GM19238 (cell line): Measurements from ENCODE around the gene MROH9.
"Not testable (repeated sequence)": the region's sequence is repeated elsewhere in the genome, so short reads cannot be mapped to it uniquely, and the experiment has no call there.

Experiments
- DNase-seq: peaks from one replicate; pipeline ENCODE4 v3.0.0; 2011; ENCODE audit warnings: low spot score; ENCODE audit not compliant: insufficient read length

The MROH9 gene, protein sequence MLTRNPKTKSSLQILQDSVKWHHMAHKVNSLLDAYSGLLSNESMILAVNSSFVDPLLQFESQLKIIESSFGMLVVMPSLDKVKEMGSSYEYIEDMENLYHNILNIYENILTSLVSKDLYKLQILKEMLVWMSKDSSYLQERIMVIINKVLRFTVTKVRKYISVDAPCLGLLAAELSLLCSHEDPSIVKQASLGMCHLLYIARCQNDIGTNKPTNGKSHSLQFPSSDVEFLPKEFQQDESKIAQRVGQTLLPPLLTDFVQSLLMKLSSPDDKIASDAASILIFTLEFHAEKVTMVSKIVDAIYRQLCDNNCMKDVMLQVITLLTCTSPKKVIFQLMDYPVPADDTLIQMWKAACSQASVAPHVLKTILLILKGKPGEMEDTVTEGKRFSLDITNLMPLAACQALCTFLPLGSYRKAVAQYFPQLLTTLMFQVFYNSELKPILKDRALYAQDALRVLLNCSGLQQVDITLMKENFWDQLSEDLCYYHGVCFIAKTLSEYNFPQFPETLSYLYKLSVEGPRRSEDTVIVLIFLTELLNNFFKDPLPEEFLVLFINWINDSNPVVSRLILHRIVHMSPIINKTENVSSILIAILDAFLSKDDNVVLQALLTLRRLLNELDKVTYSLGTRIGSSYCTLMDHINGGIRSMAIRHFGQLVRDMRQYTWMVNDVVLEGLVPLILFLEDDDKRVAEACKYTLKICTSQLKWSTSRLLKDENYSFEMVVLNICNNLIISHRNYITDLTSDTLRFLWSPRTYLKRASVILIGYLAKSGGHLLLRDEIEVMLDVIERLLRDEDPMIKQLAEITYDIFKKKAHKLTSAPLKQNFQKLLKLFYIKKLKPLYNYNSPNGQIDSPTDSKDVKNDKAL

DNA sequence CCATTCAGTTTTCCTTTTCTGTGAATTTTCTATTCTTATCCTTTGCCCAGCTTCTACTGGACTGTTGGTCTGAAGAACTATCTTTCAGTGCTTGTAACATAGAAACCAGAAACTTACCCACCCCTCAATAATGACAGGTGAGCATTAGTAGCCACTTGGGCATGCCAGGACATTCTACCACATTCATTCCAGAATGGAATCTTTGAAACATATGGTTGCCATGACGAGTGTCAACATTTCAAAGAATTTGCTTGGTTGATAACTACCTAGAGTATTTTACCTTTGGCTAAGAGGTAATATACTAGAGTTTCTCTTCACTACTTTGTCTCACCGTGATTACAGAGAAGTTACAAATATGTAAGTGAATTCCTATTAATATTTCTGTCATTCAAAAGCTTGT lies at the start of gene MROH9:
MROH9 (plus strand) TSS at position 304 of the 400 bp plus-strand sequence. CDS start 10,023 bp downstream, outside the sequence.
- DNase-seq, result no peak

DNA sequence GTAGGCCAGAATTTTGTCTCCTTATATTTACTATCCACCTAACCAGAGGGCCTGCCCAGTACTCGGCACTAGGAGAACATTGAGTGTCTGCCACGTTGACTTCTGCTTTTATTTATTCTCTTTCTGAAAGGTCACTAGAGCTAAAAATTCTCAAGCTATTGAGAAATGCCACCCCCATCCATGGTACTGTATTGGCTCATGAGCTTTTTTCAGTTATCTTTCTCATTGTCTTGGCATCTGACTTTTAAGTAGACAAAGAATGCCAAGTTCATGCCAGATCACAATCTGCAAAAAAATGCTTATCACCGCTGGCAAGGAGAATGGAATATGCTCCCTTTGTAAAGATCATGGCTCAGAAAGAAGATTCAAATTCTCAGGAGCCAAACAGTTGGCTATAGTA lies 49.8 kb upstream of the MROH9 start:
- DNase-seq, result no peak

DNA sequence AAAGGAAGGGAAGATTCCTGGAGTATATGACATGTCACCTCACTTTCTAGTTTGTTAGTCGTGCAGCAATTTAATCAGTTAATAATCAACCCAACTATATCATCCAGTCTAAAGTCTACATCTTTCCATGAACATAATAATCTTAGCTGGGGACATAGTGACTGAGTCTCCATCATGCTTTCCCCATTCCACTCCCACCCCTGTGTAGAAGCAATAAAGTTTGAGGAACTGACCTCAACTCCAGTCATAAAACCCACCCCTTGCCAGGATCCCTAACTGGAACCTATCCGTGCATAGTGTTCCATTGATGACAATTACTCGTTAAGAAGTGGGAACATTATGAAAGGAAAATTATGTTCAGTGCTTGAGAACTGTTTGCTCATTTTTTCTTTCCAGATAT lies 48.9 kb upstream of the MROH9 start:
- DNase-seq, result no peak

DNA sequence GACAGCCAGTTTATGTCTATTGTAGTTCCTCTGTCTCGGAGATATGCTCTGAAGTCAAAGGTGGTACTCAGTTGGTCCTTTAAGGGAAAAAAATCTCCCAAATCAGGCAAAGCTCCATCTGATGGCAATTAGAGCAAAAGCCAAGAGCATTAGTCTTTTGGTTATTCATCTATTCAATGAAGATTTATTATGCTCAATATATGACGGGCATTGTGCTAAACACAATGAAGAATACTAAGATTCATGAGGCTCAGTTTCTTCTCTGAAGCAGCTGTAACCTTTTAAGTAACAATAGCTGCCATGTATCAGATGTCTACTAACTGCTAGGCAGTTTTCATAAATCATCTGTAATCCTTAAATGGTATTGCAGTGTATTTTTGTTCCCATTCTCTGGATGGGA lies 47.6 kb upstream of the MROH9 start:
- DNase-seq, result no peak

DNA sequence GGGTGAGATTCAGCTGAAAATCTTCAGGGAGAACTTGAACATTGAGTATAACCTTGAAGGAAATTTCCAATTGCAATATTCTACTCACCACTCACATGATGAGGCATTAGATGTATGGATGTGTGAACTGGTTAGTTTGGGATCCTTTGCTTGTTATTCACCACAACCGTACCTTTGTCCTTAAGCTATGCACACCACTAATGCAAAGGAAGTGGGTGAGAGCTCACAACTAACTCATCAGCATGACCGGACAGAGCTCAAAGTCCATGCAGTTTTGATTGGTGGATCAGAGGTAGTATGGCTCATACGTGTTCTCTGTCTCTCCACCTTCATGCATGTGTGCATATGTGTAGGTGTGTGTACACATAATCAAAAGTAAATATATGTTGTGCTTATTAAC lies 43.5 kb upstream of the MROH9 start:
- DNase-seq, result no peak

DNA sequence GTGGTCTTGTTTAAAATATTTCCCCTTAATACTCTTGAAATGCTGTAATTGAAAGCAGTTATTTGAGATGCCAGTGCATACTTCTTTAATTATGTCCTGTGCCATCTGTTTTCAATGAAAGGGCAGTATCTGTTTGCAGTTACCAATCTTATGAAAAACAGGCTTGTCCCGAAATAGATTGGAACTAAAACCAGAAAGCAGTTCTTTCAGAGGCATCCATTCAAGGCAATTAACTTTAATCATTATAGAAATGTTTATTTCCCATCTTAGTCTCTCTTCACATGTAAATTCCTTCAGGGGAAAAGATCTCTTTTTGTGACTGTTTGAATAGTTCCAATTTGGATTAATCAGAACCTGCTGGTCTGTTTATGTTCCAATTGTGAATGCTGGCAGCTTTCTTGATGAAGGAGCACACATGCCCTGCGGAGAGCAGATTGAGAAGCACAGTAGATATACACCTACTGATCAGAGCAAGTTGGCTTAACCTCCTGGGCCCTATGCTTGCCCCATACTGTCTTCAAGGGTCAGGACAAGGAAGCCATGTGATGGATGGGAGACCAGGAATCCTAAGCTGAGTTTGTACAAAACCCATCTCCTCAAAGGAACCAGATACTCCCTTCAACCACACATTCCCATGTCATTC lies 41.6 kb upstream of the MROH9 start:
- DNase-seq, result no peak

DNA sequence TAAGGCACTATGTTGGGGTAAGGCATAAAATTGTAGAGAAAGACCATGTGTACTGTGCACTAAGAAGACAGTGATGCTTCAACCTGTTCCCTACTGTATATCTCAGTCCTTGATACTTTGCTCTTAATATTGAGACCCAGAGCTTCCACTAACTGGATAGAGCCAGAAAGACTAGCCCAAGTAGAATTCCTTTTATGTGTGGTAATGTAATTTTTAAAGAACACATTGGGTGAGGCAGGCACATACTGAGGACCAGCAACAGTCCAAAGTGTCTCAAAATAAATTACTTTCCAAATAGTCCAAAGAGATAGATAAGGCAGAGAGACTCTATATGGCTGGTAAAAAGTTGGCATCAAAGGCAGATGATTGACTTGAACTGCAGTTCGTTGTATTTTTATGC lies 31.4 kb upstream of the MROH9 start:
- no peak for DNase-seq

DNA sequence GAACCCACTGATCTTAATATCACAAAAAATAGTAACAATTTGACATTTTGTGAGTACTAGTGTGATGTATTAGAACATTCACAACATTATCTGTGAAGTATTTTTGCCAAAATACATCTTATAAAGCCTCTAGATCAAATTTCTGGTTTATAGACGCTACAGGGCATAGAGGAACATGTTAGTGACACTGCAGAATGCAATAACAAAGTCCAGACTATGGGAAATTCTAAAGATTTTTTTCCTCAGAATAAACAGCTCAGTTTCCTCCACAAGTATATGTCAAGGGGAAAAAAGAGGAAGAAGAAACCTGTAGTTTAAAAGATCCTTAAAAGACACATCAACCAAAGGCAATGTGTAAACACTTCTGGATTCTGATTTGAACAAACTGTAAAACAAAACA lies 26.4 kb upstream of the MROH9 start:
- DNase-seq, result no peak

DNA sequence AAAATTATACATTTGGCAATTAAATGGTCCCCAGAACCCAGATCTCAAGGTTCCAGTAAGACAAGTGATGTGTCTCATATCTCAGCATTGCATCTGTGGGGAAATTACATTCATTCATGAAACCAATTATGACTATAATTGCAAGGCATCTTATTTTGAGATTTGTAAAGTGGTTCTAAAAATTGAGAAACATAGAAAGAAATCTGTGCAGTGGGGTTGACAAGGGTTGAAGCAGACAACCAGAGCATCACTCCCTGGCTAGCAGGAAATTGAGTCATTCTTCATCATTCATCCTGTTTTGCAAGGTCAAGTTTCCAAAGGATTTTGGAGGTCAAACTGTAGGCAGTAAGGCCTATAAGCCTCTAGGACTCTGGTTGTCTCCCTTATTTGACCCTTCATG lies 25.1 kb upstream of the MROH9 start:
- DNase-seq, result no peak

DNA sequence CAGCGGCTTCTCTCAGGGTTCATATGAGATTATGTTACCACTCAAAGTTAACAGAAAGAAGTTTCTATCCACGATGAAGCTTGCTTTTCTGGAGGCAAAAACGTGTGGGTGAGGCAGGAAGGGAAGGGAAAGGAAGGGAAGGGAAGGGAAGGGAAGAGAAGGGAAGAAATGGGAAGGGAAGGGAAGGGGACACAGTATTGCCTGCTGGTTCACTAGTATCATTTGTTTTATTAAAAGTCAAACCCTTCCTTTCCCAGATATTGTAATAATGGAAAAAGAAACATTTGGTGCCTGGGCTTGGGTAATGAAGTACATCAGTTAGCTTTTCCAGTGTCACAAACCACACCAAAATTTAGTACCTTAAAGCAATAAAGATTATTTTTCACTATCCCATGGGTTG lies 18.0 kb upstream of the MROH9 start:
- DNase-seq, result no peak

DNA sequence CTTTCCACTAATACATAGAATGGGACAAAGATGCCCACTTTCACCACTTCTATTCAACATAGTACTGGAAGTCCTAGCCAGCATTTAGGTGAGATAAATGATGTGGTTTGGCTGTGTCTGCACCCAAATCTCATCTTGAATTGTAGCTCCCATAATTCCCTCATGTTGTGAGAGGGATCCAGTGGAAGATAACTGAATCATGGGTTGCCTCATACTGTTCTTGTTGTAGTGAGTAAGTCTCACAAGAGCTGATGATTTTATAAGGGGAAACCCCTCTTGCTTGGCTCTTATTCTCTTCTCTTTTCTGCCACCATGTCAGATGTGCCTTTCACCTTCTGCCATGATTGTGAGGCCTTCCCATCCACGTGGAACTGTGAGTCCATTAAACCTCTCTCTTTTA lies 10.7 kb upstream of the MROH9 start:
- DNase-seq, result not testable (repeated sequence)

DNA sequence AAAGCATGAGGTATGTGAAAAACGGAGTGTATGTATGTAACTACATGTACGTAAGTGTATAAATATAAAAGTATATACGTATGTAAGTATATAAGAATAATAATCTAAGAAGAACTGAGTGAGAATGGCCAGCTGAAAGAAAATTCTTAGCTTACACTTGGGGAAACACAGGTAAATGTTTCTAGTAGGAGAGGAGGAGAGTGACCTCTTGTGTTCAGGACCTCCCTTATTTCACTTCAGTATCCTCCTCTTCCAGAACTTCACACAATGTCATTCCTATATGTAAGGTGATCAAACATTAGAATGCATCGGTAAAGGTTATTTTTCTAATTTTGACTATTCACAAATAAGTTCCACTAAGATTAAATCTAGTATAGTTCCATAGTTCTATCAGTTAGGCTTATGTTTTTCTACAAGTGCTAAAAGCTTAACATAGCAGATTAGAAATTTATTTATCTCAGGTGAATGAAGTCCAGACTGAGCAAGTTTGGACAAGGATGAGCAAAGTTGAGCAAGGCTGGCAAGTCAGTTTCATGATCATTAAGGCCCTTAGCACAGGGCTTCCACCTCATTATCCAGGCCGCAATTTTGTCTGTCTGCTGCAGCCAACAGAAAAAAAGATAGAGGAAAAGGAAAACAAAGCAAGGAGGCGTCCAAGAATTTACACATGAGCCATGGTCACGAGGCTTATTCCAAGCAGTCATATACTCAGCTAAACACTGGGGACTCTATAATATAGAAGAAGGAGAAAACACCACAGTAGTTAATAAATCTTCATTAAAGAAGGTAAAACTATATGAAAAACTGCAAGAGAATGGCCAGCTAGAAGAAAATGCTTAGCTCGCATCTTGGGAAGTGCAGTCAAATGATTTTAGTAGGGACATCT lies 7.1 kb upstream of the MROH9 start:
- DNase-seq, result no peak

DNA sequence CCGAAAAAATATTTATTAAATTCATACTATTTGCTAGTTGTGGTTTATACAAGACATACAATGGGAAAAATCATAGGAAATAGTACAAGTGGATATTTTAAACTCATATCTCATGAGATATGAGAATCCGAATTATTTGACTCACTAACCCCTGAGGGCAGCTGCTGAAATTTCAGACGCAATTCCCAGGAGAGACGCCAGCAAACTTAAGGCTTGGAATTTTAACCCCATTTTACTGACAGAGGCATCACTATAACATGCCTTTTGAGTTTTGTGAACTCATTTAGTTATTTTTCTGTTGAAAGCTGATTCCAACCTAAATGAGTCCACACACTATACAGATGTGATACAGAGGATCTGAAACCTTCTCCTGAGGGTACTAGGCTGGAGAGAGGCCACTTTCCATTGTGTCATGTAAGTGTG lies 5.9 kb upstream of the MROH9 start:
- DNase-seq, result no peak

DNA sequence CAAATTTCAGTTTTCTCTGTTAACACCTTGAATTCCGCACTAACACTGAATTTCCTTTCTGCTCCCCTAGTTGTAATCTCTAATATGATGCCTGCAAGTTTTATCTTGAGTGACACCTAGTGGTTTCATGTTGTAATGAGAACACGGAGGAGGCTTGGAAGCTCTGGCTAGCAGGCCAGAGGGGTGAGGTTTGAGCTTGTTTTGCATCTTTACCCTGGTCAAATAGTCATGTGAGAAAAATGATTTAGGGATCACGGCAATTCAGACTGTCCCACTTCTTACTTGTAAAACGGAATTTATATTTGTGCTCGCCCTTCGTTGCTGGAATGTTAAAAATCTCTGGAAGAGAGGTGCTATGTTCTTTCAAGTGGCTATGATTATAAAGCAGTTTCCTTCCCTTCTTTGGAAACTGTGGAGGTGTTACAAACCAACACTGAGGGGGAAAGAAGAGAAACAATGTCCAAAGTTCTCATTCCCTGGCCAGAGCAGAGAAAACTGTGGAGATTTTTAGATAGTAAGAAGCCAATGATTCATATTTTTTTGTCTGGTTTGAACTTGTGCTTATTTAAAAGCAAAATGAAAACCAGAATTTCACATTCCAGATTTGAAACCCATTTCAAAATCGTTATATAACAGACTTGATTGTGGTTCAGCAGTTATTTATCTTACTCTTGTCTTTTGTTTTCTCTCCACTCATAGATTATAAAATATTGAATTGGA lies 5.3 kb upstream of the MROH9 start:
- DNase-seq, result peak; percentile 27

DNA sequence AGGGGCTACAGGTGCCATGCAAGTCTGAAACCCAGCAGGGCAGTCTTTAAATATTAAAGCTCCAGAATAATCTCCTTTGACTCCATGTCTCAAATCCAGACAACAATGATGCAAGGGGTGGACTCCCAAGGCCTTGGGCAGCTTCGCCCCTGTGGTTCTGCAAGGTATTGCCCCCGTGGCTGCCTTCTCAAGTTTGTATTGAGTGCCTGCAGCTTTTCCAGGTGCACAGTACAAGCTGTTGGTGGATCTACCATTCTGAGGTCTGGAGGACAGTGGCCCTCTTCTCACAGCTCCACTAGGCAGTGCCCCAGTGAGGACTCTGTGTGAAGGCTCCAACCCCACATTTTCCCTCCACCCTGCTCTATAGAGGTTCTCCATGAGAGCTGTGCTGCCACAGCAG lies 3.7 kb upstream of the MROH9 start:
- DNase-seq, result no peak

DNA sequence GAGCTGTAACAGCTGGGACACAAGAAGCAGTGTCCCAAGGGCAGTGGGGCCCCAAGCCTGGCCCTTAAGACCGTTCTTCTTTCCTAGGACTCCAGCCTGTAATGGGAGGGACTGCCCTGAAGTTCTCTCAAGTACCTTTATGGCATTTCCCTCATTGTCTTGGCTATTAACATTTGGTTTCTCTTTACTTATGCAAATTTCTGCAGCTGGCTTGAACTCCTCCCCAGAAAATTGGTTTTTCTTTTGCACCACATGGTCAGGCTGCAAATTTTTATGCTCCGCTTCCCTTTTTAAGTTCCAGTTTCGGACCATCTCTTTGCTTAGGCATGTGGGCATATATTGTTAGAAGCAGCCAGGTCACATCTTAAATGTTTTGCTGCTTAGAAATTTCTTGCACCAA lies 3.1 kb upstream of the MROH9 start:
- no peak for DNase-seq

DNA sequence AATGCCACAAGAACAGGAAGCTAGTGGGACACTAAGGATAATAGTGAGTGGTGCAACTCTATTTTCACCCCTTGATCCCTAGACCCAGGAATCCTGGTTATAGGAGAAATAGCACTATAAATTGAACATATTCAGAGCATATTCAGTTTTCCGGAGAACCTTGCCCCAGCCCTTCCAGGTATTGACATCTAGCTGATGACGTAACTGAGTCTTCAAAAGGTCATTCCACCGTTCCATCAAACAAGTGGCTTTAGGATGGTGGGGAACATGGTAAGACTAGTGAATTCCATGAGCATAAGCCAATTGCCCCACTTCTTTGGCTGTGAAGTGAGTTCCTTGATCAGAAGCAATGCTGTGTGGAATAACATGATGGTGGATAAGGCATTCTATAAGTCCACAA lies 2.9 kb downstream of the MROH9 start:
- DNase-seq, result no peak

DNA sequence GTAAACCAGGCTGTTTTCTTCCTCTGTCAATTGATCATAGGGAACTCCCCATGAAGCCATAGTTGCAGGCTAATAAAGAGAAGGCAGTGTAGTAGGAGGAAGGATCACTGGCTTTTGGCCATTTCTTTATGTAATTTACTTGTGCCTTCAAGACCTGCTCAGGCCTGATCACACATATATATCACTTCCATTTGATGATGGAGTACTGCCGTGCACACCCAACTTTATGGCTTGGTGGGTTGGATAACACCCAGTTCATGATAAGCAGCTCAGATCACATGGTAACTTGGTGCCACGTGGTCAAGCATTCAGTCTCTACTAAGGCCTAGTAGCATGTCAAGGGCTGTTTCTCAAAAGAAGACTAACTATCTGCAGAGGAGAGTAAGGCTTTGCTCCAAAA lies 4.1 kb downstream of the MROH9 start:
- DNase-seq, result no peak

DNA sequence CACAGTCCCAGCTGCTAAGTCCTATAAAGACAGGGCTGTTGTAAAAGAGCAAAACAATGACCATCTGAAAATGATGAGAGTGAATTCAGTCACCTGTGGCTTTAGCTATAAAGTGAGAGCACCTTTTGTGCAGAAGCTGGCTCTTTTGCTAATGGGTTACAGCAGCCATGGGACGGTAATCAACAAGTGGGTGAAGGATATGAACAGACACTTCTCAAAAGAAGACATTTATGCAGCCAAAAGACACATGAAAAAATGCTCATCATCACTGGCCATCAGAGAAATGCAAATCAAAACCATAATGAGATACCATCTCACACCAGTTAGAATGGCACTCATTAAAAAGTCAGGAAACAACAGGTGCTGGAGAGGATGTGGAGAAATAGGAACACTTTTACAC lies 16.4 kb downstream of the MROH9 start:
- not testable (repeated sequence) for DNase-seq

DNA sequence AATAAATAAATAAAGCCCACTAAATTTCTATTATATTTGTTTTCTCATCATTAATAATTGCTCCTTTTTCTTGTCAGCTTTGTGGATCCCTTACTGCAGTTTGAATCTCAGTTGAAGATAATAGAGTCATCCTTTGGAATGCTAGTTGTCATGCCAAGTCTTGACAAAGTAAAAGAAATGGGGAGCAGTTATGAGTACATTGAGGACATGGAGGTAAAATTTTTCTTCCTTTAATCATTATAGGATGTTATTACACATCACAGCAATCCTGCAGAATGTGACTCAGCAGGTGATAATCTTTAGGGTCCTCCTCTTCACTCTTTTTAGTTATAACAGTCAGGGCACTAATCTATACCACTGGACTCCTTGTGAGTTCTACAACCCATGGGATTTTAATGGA lies 24.1 kb downstream of the MROH9 start:
- DNase-seq, result no peak

DNA sequence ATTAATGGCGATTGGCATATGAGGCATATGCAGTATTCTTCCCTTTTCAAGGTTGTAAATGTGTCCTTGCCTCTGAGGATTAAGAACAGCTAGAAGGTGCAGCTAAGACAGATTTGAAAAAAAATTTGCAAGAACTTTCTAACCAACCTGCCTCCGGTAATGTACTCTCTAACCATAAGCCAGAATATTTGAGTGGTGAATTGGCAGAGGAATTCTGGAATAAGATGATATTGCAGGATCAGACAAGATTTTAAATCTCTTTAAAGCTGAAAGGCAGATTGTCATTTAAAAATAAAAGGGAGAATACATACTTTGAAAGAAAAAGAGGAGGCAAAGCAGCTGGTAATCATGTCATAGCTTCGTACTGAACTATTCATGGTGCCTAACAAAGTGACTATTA lies 29.2 kb downstream of the MROH9 start:
- no peak for DNase-seq
